Right lobe of liver (tissue), 6 donors: Measurements from ENCODE around the gene GRAMD2A. TPM values are rescaled to one million over a fixed set of nuclear protein-coding genes. Genes with fewer than 3 reads are reported as not detected.

Experiments
- ATAC-seq, 4 donors: fragments of 200-7000 bp; cut with Tn5 transposase; one replicate each; pipeline ENCODE4 v1.9.1; 2020; ENCODE audit warnings: mild to moderate bottlenecking in 4 of 4, moderate library complexity in 4 of 4
- DNase-seq, 3 donors: peaks; one replicate each; pipeline ENCODE4 v3.0.0-alpha.2; 2020
- H3K27ac ChIP-seq, 3 donors: fragments of 200-600 bp; one replicate each; pipeline ENCODE4 v1.8.0; 2022
- H3K27me3 ChIP-seq, 2 donors: fragments of 200-600 bp; one replicate each; pipeline ENCODE4 v1.8.0; 2022
- H3K36me3 ChIP-seq, 4 donors: fragments of 200-600 bp; sonication (generic) in 1 of 4; one replicate each; pipeline versions ENCODE4 v1.5.1 to v1.8.0; 2017 to 2022; ENCODE audit warnings: control low read depth in 1 of 4
- H3K4me1 ChIP-seq, 4 donors: fragments of 200-600 bp; sonication (generic) in 1 of 4; one replicate each; pipeline versions ENCODE4 v1.5.1 to v1.8.0; 2017 to 2022; ENCODE audit warnings: control low read depth in 1 of 4
- H3K4me3 ChIP-seq, 3 donors: fragments of 200-600 bp; one replicate each; pipeline ENCODE4 v1.8.0; 2022
- H3K9me3 ChIP-seq, 4 donors: fragments of 200-600 bp; sonication (generic) in 1 of 4; one replicate each; pipeline versions ENCODE4 v1.5.1 to v1.8.0; 2017 to 2022; ENCODE audit warnings: control low read depth in 1 of 4
- POLR2A ChIP-seq: fragments of 450-650 bp; IDR thresholded peaks from one replicate; pipeline ENCODE4 v1.6.1; 2017; ENCODE audit warnings: antibody characterized with exemption, mild to moderate bottlenecking
- WGBS: methylation state at CpG from one replicate; pipeline ENCODE4 v1.1.6; 2018; ENCODE audit warnings: low coverage, low lambda C conversion rate; ENCODE audit not compliant: insufficient coverage; ENCODE audit errors: missing lambda C conversion rate; 5-methylcytosine and 5-hydroxymethylcytosine counted together
- intact Hi-C, 2 donors: fragments of 100-400 bp; cut with DNase I; formaldehyde crosslinking; loops; one replicate each; pipeline versions ENCODE4 v1.11.2 to v1.14.1; 2022
- total RNA-seq, 6 experiments: library from RNA; depleted of rRNA in 2 of 6; stranded (reverse); fragments of >200 nt in 2 of 6; fragmentation: NEBNext Ultra II Directional in 3 of 6; extraction: Animal tissue kit (Norgen Biotek cat#: 25700) in 3 of 6; gene quantifications; one replicate each; pipeline versions ENCODE4 v1.1.0 to v1.2.4, GENCODE V29; 2016 to 2023
- TF ChIP-seq, protein P1 (sequence below), 4 donors: fragments of 200-600 bp in 3 of 4; fragments of 450-650 bp in 1 of 4; IDR thresholded peaks; one replicate each; pipeline versions ENCODE4 v1.5.1 to v1.8.0; 2016 to 2022; ENCODE audit warnings: antibody characterized with exemption in 4 of 4, mild to moderate bottlenecking in 2 of 4
- donor health status: DM: no; HTN: yes; CAD: no.
- donor health status: DM: no; HTN: no; CAD: no.
- donor health status: DM: no; HTN: no; CAD: no.
- donor health status: DM: no; HTN: yes; CAD: no.
- donor health status: DM: no; HTN: yes; CAD: no.

Gene GRAMD2A
- total RNA-seq, 6 experiments from 2014 or later: not detected

DNA sequence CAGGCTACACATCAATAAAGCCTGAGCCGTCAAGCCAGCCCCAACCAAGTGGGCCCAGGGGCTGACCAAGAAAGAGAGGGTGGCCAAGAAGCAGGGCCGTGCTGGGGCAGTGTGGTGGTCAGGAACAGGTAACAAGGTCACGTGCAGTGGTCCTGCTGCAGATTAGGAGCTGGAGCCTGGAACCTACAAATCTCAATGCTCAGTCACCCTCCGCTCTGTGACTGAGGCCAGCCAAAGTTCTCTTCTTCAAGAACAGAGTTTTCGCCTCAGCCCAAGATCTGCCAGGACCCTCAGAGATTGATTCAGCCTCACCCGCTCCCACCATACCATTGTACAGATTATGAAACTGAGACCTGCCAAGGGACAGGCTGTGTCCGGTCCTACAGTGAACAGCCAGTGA, 26.9 kb downstream of the GRAMD2A start:
- no peak overlapping the region for H3K27ac ChIP-seq
- H3K9me3 ChIP-seq: no peaks in the 10 kb centered on the region
- no peak overlapping the region for H3K4me3 ChIP-seq
- no peaks in the 10 kb centered on the region for H3K36me3 ChIP-seq
- 63% methylated on average over 2 of the region's 7 CpGs for WGBS
- ATAC-seq: no peak
- intact Hi-C loops: no loop called here
- TF ChIP-seq, protein P1, sequence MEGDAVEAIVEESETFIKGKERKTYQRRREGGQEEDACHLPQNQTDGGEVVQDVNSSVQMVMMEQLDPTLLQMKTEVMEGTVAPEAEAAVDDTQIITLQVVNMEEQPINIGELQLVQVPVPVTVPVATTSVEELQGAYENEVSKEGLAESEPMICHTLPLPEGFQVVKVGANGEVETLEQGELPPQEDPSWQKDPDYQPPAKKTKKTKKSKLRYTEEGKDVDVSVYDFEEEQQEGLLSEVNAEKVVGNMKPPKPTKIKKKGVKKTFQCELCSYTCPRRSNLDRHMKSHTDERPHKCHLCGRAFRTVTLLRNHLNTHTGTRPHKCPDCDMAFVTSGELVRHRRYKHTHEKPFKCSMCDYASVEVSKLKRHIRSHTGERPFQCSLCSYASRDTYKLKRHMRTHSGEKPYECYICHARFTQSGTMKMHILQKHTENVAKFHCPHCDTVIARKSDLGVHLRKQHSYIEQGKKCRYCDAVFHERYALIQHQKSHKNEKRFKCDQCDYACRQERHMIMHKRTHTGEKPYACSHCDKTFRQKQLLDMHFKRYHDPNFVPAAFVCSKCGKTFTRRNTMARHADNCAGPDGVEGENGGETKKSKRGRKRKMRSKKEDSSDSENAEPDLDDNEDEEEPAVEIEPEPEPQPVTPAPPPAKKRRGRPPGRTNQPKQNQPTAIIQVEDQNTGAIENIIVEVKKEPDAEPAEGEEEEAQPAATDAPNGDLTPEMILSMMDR (IDR thresholded peaks at IDR 0.05): no peak
- TF ChIP-seq POLR2A: no peak
- no peak for DNase-seq
- H3K27me3 ChIP-seq: no peaks in the 10 kb centered on the region
- no peaks in the 10 kb centered on the region for H3K4me1 ChIP-seq

DNA sequence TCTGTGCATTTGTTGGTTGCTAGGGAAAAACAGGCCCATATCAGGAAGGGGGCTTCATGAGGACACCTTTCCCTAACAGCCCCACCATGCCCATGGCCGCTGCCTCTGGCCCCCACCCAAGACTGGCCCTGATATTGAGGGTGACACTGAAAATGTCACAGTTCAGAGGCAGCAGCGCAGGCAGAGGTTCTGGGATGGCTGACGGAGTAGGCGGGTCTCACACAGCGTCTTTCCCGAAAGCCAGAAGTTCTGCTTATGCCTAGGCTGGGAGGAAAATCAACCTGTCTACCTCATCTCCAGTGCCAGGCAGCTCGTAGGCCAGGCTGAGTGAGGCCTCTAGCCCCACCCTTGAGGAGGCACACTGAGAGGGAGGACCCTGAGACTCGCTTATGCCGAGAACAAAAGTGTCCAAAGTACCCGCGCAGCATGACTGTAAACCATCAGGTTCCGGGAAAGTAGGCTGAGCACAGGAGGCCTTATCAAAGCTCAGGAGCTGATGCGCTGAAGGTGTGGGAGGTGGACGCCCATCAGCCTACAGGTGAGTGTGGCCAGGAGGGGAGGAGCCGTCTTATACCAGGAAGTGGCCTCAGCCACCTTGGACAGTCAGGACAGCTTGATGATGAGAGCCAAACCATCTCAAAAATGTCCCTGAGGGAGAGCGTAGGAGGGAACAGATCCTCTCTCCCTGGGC, 27.5 kb downstream of the GRAMD2A start:
- WGBS: 92% methylated on average over 5 of the region's 16 CpGs
- ATAC-seq (no peak), DNase-seq (no peak)
- Histone ChIP-seq H3K4me1 (no peaks in the 10 kb centered on the region), H3K27ac (no peak overlapping the region), H3K27me3 (no peaks in the 10 kb centered on the region), H3K4me3 (no peak overlapping the region), H3K36me3 (no peaks in the 10 kb centered on the region), H3K9me3 (no peaks in the 10 kb centered on the region)
- intact Hi-C loops: no loop called here
- no peak for TF ChIP-seq POLR2A
- TF ChIP-seq, protein P1 (IDR thresholded peaks at IDR 0.05): no peak

DNA sequence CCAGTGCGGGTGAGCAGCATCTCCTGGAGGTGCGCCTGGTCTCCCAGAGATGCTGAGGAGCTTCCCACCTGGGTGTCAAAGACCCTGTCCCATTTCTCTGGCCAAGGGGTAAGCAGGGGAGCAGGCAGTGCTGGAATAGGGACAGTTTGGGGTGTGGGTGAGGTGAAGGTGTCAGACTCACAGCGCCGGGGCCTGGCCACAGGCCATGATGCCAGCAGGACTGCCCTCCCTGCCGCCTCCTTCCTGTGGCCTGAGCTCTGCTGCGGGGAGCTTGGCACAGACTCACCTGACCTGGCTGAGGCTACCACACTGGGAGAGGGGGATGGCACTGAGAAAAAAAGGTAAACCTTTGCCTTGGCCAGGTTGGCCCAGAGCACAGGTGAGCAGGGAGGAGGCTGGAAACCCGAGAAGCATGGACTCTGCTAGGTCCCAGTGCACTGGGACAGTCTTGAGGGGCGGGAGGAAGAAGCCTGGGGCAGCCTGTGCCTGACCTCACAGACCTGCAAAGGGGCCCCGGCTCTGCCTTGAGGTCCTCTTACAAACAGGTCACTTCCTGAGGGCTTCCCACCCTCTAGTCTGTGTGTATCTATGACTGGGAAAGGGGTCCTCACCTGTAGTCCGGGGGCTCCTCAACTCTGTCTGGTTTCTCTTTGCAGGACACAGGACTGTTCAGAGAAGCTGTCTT, 28.2 kb downstream of the GRAMD2A start:
- H3K9me3 ChIP-seq: no peaks in the 10 kb centered on the region
- ATAC-seq (no peak), DNase-seq (no peak)
- no peaks in the 10 kb centered on the region for H3K4me1 ChIP-seq
- WGBS: 80% methylated on average over 1 of the region's 10 CpGs
- no peak overlapping the region for H3K27ac ChIP-seq
- no peaks in the 10 kb centered on the region for H3K36me3 ChIP-seq
- intact Hi-C loops: no loop called here
- no peak for TF ChIP-seq POLR2A
- TF ChIP-seq, protein P1 (IDR thresholded peaks at IDR 0.05): no peak
- H3K4me3 ChIP-seq: no peak overlapping the region
- H3K27me3 ChIP-seq: no peaks in the 10 kb centered on the region

DNA sequence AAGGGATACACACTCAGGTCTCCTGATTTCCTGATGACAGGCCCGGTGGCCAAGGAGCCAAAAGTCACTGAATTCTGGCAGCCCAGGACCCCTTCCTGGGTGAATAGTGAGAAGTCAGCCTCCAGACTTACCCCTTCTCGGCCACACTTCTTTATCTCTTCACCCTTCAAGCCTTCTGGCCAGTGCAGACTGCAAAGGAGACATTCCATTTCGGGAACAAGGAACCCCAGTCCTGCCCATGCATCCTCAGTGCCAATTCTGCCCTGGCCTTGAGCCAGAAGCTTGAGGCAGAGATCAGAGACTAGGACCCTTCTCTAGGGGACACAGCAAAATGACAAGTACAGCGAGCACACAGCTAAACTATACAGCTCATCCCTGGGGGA, 28.8 kb downstream of the GRAMD2A start:
- no peak for ATAC-seq
- DNase-seq: no peak
- intact Hi-C loops: no loop called here
- H3K9me3 ChIP-seq: no peaks in the 10 kb centered on the region
- H3K27me3 ChIP-seq: no peaks in the 10 kb centered on the region
- no peaks in the 10 kb centered on the region for H3K36me3 ChIP-seq
- H3K27ac ChIP-seq: no peak overlapping the region
- H3K4me3 ChIP-seq: no peak overlapping the region
- 40% methylated on average over 2 of the region's 4 CpGs for WGBS
- TF ChIP-seq, protein P1 (IDR thresholded peaks at IDR 0.05): no peak
- TF ChIP-seq POLR2A: no peak
- H3K4me1 ChIP-seq: no peaks in the 10 kb centered on the region
